Measurements from ENCODE around the gene CRYBB1.

CRYBB1 gene

DNA sequence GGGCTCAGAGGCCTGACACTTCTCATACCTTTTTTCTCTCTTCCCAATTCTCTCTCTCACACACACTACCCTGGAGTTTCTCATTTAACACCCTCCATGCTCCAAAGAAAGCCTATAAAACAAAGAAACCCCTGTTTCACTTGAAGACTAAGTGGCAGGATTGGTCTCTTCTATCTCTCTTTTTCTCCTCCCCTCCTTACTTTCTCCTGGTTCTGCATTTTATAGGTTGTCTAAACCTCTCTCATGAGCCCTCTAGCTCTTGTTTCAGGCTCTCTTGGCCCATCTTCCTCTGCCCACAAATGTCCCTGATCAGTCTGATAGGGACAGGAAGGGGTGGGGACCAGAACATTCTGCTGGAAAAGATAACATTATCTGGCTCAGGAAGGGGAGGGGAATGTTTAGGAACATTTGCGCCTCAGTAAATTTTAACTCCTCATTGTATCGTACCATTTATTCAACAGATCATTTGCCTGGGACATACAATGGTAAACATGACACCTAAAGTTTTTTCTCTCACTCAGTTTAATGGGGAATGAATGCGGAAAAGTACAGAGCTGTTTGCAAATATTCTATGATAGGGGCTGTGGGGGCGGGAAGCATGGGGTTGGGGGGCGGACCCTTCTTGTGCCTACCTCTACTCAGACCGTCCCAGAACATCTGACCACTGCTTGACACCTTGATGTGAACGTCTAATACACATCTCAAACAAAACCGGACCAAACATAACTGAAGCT, 14.8 kb upstream of the CRYBB1 start:
- Histone ChIP-seq H3K27me3 (no peaks in the 10 kb centered on the region), H3K36me3 (no peaks in the 10 kb centered on the region), H3K4me3 (ENCODE audit: low read depth, low read length) (no peak overlapping the region), H3K4me1 (0 out of 2 replicates have a peak, but pooled peaks cover 5% of the 10 kb centered on the region), H3K9me3 (peaks cover 3% of the 10 kb centered on the region; the same call in 1 of the 2 replicates)
- TF ChIP-seq, protein P1, sequence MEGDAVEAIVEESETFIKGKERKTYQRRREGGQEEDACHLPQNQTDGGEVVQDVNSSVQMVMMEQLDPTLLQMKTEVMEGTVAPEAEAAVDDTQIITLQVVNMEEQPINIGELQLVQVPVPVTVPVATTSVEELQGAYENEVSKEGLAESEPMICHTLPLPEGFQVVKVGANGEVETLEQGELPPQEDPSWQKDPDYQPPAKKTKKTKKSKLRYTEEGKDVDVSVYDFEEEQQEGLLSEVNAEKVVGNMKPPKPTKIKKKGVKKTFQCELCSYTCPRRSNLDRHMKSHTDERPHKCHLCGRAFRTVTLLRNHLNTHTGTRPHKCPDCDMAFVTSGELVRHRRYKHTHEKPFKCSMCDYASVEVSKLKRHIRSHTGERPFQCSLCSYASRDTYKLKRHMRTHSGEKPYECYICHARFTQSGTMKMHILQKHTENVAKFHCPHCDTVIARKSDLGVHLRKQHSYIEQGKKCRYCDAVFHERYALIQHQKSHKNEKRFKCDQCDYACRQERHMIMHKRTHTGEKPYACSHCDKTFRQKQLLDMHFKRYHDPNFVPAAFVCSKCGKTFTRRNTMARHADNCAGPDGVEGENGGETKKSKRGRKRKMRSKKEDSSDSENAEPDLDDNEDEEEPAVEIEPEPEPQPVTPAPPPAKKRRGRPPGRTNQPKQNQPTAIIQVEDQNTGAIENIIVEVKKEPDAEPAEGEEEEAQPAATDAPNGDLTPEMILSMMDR (IDR thresholded peaks at IDR 0.05; ENCODE audit: low read depth, low read length): no peak
- no peak for DNase-seq

DNA sequence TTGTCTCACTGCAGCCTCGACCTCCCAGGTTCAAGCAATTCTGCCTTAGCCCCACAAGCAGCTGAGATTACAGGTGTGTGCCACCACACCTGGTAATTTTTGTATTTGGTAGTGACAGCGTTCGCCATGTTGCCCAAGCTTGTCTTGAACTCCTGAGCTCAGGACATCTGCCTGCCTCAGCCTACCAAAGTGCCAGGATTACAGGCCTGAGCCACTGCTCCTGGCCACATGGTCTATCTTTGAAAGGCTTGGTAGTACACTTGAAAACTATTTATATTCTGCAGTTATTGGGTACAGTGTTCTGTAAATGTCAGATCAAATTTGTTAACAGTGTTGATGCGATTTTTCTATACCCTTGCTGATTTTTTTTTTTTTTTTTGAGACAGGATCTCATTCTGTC, 13.5 kb upstream of the CRYBB1 start:
- H3K36me3 ChIP-seq: no peaks in the 10 kb centered on the region
- H3K4me3 ChIP-seq (ENCODE audit: low read depth, low read length): no peak overlapping the region
- no peaks in the 10 kb centered on the region for H3K27me3 ChIP-seq
- no peak for DNase-seq
- TF ChIP-seq, protein P1 (IDR thresholded peaks at IDR 0.05; ENCODE audit: low read depth, low read length): no peak
- H3K9me3 ChIP-seq: peaks cover 3% of the 10 kb centered on the region; the same call in 1 of the 2 replicates
- H3K4me1 ChIP-seq: 0 out of 2 replicates have a peak, but pooled peaks cover 5% of the 10 kb centered on the region

DNA sequence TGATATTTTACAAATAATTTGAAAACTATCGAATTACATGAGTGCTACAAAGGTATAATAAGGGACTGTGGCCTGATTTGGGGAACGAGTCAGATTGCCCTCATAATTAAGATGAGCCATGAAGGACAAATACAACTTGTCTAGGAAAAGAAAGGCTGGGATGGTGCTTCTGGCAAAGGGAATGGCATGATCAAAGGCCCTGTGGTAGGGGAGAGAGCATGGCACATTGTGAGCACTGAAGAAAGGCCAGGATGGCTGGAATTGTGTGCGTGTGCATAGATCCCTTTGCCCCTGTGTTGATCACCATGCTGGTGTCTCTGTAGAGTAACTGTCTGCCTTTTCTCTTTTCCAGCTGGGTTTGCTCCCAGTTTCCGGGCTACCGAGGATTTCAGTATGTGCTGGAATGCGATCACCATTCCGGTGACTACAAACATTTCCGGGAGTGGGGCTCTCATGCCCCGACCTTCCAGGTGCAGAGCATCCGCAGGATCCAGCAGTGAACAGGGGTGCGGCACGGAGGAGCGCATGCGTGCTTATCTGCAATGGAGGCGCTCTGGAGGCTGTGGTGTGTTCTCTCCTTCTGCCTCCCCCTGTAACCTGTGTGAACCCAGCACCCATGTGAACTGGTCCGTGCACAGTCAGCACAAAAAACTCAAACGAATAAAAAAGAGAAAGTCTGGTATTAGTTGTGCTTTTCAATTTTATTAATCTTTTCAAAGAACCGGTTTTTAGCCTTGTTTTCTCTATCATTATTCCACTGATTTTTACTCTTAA, 12.3 kb upstream of the CRYBB1 start:
- H3K9me3 ChIP-seq: peaks cover 3% of the 10 kb centered on the region; the same call in 1 of the 2 replicates
- 0 out of 2 replicates have a peak, but pooled peaks cover 5% of the 10 kb centered on the region for H3K4me1 ChIP-seq
- no peak overlapping the region for H3K4me3 ChIP-seq (ENCODE audit: low read depth, low read length)
- TF ChIP-seq, protein P1 (IDR thresholded peaks at IDR 0.05; ENCODE audit: low read depth, low read length): no peak
- no peaks in the 10 kb centered on the region for H3K36me3 ChIP-seq
- no peaks in the 10 kb centered on the region for H3K27me3 ChIP-seq
- DNase-seq: no peak

DNA sequence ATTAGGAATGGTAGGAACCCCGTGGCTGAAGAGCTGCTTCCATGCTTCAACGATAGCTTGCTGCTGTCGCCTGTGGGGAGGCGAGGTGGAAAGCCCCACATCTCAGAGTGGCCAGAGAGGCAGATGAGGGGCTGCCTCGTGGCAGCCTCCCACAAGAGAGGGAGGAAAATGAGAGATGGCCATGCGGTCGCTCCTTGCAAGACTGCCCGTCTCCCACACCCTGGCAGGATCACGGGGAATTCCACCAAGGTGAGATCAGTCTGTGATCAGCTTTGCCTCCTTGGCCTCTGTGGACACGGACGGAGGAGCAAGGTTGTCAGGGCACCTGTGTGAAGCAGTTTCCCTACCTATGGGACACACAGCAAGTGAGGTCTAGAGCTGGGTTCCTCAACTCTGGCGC, 7.0 kb upstream of the CRYBB1 start:
- Histone ChIP-seq H3K27me3 (no peaks in the 10 kb centered on the region), H3K9me3 (peaks cover 3% of the 10 kb centered on the region; the same call in 1 of the 2 replicates), H3K4me3 (ENCODE audit: low read depth, low read length) (no peak overlapping the region), H3K36me3 (no peaks in the 10 kb centered on the region), H3K4me1 (no peaks in the 10 kb centered on the region)
- TF ChIP-seq, protein P1 (IDR thresholded peaks at IDR 0.05; ENCODE audit: low read depth, low read length): no peak
- DNase-seq: no peak

DNA sequence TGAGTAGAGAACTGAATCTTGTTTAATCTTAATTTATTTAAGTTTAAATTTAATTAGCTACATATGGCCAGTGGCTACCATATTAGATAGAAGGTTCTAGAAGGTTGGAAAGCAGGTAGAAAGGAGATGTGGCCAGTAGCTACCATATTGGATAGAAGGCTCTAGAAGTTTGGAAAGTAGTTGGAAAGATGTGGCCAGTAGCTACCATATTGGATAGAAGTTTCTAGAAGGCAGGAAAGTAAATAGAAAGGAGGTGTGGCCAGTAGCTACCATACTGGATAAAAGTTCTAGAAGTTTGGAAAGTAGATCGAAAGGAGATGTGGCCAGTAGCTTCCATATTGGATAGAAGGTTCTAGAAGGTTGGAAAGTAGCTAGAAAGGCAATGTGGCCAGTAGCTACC, 6.2 kb upstream of the CRYBB1 start:
- H3K4me3 ChIP-seq (ENCODE audit: low read depth, low read length): no peak overlapping the region
- H3K9me3 ChIP-seq: peaks cover 3% of the 10 kb centered on the region; the same call in 1 of the 2 replicates
- H3K36me3 ChIP-seq: no peaks in the 10 kb centered on the region
- TF ChIP-seq, protein P1 (IDR thresholded peaks at IDR 0.05; ENCODE audit: low read depth, low read length): no peak
- no peak for DNase-seq
- H3K4me1 ChIP-seq: no peaks in the 10 kb centered on the region
- no peaks in the 10 kb centered on the region for H3K27me3 ChIP-seq

All from BE2C (cell line).